Bone marrow (tissue), 2 donors: ENCODE results near the gene ETNK2.

Source experiments
- DNase-seq, 2 donors: peaks; one replicate each; lab custom pipeline; 2025; lab: John Stamatoyannopoulos, UW

The ETNK2 gene, protein sequence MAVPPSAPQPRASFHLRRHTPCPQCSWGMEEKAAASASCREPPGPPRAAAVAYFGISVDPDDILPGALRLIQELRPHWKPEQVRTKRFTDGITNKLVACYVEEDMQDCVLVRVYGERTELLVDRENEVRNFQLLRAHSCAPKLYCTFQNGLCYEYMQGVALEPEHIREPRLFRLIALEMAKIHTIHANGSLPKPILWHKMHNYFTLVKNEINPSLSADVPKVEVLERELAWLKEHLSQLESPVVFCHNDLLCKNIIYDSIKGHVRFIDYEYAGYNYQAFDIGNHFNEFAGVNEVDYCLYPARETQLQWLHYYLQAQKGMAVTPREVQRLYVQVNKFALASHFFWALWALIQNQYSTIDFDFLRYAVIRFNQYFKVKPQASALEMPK

DNA sequence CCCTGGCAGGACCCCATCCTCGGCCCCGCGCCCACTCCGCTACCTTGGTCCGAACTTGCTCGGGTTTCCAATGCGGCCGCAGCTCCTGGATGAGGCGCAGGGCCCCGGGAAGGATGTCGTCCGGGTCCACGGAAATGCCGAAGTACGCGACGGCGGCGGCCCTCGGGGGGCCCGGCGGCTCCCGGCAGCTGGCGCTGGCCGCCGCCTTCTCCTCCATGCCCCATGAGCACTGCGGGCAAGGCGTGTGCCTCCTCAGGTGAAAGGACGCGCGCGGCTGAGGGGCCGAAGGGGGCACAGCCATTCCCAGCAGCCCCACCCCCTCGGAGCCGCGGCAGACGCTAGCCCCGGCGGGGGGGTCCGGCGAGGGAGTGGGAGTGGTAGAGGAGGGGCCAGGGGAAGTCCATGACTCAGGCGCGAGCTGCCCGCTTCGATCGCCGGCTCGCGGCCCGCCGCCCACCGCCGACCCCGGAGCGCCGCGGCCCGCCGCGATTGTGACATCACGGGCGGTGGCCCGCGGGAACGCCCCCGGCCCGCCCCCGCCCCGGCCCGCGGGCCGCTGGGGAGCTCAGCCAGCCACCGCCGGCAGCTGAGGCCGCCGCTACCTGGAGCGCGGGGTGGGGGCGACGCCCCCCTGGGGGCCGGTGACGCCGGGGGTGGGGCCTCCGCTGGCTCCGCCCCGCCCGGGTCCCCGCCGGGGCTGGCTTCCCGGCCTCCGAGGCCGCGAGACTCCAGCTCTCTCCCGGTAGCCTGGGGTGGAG lies at the start of gene ETNK2:
ETNK2 (minus strand) TSS at position 493 of the 758 bp plus-strand sequence; CDS start at position 301, 192 bp downstream.
- DNase-seq, result peak in 1 of 2 donors; percentile 11

DNA sequence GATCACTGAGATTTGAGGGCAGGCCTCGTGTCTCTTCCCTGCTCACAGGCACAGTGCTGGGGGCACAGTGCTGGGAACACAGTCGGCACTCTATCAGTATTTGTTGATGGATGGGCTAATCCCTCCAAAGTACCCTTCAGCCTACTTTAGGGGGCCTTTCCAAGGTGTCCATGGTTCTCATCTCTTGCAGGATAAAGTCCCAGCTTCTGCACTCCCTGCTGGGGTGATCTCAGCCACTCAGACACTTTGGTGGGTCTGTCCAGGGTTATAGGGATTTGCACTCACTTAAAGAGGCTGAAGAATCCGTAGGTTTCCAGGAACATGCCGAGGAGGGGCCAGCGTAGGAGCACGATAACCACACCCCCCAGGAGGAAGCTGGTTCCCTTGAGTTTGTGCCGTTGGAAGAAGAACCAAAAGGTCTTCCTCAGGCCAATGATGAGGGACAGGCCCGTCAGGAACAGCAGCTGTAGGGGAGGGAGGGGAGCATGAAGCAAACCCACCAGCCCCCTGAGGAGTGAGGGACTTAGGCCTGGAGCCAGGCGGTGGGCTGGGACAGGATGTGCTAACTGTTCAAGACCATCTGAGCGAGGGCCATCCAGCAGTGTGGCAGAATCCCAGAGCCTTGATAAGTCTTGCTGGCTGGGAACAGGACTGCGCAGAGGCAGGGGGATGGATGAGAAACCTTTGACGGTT lies 49.6 kb upstream of the ETNK2 start:
- DNase-seq, result no peak

DNA sequence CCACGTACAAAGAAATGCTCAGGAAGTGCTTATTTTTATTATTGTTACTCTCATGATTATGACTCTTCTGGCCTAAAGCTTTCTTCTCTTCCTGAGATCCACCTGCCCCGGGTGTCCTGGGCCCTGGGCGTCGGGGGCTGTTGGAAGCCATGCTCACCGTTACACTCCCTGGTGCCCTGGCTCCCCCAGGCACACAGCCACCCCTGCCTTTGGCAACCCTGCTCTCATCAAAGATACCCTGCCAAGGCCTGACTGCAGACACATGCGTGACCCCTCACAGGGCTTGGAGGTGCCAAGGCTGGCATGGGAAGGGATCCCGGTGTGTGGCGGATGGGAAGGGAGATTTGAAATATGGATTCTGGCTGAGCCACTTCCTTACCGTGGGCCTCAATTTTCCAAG lies 47.7 kb upstream of the ETNK2 start:
- no peak for DNase-seq

DNA sequence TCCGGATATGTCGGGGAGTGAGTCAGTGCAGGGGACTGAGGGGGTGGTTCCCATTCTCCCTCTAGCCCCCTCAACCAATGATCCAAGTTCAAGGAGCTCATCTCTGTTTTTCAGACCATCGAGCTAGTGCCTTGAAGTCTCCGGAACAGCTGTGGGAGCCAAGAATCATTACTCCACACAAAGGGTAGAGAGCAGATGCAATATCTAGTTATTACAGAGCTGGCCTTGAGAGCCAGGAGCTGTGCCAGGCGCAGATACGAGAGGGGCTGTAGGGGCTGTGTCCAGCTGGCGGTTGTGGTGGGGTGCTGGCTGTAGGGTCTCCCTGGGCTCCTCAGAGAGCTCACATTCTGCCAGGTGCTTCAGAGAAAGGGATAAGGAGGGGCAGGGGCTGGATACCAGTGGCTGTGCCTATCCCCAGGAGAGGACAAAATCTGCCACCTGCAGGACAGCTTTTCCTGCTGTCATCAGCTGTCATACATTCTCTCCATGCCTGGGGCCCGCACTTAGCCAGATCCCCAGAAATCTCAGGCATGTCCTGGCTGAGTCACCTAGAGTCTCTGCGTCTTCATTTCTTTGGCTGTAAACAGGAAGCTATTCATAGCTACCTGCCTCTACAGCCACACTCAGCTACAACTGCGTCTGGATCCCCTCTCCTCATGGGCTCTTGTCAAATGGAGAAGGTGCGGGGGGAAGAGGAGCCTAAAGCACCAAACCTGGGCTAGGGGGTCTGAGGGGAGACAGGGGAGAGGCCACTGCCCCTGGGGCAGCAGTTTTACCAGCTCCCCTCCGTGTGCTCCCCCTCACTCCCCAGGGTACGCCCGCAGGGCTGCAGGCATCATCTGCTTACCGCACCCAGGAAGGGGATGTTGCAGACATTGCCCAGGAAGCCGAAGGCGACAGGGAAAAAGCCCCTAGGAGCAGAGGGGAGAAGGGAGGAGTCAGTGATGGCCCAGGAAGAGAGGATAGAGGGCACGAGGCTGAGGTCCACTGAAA lies 46.8 kb upstream of the ETNK2 start:
- no peak for DNase-seq

DNA sequence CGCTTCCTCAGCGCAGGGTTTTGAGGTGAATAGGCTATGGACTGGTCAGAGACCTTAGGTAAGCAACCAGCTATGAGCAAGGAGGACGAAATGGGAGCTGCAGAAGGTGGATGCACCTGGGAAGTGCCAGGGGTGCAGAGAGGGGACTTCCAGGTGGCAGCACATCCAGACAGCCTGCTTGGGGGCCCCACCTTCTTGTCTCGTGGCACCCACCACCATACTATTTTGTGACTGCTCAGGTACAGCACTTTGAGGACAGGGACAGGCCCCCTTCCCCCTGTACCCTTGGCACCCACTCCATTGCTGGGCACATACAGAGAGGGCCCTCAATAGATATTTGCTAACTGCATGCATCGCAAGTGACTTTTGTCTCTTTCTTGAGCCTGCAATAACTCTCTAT lies 45.2 kb upstream of the ETNK2 start:
- no peak for DNase-seq

DNA sequence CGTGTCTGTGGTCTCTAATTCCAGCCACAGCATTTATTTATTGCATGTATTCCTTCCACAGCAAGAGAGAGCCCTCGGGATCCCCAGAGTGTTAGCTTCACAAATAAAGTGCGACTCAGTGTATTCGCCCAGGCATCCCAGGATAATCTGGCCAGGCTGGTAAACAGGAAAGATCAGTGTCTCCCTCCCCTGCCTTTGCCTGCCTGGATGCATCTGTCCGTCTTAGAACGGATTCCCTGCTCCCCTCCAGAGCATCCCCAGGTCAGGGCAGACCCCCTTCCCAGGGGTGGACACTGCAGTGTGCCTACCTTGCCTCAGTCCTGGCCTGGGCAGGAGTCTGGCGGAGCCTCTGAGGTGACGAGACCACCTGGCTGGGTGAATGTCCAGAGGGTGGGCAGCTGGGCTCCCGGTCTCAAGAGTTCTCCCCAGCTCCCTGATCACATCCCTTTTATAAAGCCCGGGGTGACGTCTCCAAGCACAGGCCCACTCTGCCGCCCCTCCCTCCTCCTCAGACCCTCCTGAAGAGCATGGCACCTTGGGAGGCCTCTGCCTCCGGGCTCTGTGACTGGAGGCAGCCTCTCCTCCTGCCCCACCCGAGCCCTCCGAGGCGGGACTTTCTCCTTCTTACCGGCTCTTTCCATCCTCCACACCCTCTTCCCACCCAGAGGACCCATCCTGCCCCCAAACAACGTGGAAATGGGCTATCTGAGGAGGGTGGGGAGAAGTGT lies 44.4 kb upstream of the ETNK2 start, which contains the start of gene KISS1:
KISS1 (minus strand) TSS at position 424 of the 728 bp plus-strand sequence. CDS start 3,615 bp downstream, outside the sequence.
- no peak for DNase-seq

DNA sequence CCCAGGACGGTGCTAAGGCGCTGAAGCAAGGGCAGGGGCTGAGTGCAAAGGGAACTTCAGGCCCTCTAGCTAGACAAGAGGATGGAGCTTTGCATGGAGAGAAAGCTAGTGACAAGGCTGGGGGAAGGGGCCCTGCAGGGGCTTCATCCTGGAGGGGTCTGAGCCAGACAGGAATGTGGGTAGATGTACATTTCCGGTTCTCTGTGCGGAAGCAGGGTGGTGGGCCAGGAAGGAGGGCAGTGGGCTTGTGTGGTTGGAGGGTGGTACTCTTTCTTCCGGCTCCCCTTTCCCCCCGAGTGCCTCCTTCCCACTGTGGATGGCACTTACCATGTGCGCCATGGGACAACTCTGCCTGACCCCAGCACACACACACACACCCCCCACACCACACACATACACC lies 42.9 kb upstream of the ETNK2 start:
- DNase-seq, result no peak

DNA sequence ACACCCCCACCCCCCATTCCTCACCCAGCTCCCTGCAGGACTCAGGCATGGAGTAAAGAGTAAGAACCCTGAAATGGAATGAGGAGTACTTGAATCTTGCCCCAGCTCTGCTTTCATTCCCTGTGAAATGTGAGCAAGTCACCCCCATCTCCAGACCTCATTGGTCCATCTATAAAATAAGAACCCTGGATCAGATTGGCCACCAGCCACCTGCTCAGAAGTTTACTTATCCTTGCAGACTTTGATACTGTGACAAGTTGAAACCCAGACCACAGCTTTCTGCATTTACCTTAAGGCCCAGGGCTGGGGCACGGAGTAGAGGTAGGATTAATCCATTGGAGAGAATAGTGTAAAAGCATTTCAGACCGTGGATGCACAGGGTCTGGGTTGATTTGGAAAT lies 42.2 kb upstream of the ETNK2 start:
- no peak for DNase-seq

DNA sequence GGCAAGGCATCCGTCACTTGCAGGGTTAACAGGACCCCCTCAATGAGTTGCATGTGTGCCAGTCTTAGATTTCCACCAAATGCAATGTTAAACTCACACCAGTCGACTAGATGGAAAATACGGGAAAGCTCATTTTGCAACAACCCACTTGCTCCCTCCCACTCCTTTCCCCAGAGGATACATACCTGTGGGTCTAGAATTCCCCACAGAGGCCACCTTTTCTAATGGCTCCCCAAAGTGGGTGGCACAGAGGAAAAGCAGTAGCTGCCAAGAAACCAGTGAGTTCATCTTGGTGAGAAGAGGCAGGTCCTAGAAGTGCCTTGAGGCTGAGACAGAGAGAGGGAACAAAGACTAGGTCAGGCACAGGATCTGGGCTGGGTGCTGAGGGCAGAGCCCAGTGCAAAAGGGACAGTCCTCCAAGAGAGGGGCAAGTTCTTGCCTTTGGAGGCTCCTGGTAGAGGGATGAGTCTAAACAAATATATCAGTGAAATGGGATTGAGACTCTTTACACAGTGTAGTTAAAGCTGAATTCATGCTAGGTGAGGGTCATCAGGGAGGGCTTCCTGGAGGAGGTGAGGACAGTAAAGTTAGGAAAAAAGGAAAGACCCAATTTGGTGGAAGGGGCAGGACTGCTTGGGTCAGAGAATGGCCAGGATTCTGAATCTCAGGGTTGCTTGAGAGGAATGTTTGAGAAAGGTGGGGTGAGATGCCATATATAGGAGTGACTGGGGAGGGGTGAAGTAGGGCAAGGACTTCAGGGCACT lies 40.9 kb upstream of the ETNK2 start:
- DNase-seq, result no peak

DNA sequence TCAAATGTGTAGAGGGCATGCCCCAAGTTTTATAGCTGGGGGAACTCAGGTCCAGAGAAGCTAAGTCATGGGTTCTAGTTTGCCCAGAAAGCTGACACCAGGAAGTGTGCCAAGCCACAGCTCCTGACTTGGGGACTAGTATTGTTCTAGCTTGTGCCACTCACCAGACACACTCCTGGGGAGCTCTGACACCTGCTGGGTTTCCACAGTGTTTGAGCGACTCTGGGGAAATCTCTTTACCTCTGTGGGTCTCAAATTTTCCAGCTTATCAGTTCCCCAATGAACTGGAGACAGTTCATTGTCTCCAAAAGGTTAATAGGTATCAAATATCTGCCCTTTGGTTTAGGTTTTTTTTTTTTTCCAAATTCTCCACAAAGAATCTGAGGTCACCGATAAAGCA lies 40.2 kb upstream of the ETNK2 start:
- no peak for DNase-seq

DNA sequence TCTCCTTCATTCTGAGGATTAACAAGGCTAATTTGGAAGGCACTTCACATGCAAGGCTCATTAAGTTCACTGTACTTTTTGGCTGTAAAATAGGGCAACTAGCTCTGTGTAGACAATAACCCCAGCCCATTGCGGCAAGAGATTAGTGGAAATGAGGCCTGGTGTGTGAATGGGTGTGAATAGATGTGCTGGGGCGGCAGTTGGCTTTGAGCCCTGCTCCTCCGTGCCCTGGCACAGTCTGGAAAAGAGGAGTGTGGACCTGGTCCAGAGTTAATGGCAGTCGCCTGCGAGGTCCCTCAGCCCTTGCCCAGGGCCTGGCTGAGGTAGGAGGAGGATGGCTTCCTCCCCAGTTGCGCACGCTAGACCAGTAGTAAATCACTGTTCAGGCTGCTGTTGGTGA lies 39.6 kb upstream of the ETNK2 start:
- no peak for DNase-seq

DNA sequence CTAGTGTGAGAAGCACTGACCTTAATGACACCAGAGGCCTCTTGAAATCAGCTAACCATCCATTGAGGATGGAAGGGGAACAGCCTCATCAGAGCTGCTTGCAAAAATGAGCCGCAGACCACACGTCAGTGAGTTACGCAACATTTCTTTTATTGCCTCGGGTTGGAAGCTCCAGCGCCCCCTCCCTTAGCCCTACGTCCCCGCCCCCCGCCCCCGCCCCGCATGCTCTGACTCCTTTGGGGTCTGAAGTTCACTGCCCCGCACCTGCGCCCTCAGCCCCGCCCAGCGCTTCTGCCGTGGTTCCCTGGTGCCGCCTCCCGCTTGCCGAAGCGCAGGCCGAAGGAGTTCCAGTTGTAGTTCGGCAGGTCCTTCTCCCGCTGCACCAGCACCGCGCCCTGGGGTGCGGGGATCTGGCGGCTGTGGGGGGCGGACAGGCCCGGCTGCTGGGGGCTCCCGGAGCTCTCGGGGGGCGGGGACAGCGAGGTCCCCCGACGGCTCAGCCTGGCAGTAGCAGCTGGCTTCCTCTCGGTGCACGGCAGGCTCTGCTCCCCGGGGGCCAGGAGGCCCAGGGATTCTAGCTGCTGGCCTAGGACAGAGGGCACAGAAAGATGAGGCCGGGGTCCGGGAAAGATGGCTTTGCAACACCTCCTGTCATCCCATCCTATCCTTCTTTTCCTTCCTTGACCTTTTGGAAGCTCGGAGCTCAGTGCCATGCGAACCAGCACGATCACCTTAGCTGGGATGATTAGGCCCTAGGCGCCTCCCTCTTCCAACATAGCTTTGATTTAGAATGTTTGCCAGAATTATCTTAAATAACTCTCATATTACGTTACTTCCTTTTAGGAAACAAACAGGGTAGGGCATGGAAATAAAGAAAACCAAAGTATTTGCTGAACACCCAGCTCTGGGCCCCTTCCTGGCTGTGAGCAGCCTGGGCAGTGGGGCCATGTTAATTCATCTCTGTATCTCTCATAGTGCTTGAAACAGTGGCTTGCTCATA lies 38.7 kb upstream of the ETNK2 start:
- peak in 1 of 2 donors; percentile 15 for DNase-seq

DNA sequence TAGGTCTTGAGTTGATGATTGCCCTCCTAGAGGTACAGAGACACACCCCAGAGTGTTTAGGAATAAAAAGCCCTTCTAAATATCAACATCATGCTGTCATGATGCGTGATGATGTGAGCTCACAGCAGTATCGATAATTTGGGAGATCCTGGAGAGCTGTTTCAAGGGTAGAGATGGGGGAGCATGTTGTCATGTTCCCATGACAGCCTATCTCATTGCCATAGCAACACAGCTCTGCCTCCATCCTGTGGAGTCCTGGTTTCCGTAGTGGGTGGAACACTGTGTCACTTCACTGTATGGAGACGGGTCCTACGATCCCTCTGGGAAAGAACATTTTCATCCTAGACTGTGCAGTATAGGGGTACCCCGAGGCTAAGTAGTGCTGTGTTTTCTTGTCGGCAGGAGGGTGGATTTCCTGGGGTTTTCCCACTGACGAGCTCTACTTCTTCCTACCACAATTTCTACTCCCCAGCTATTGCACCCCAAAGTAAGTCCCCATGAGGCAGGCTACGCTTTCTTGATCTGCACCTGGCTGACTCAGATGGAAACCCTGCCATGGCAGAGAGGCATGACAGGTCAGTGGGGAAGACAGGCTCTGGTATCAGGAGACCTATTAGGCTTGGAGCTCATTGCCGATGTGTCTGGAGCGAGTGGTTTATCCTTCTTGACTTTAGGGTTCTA lies 37.3 kb upstream of the ETNK2 start:
- DNase-seq, result no peak

DNA sequence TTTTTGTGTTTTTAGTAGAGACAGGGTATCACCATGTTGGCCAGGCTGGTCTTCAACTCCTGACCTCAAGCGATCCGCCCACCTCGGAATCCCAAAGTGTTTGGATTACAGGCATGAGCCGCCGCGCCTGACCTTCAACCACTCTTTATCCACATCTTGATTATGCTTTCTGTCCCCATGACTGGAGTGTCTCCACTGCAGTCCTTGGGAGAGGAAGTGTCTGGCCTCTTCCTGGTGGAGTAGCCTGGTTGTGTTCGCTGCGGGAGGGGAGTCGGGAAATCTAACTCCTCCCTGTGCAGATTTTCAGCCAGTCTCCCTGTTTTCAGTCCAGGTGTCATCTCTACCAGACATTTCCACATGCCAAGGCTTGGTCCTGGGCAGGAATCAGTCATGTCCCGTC lies 34.8 kb upstream of the ETNK2 start:
- no peak for DNase-seq

DNA sequence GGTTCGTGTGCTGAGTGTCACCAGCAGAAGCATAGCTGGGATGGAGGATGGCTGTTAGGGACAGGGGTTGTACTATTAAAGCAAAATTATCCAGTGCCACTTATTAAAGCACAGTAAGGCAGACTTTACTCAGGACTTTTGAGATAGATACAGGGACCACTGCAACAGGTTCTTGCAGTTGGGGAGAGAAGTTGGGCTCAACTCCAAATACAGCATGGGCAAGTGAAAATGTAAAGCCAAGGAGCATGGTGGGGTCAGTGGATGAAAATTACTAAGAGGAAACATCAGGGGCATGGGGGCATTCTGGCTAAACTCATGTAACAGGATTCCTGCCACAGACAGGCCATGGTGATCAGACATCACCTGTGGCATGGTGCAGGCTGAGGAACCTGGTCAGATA lies 29.3 kb upstream of the ETNK2 start:
- no peak for DNase-seq

DNA sequence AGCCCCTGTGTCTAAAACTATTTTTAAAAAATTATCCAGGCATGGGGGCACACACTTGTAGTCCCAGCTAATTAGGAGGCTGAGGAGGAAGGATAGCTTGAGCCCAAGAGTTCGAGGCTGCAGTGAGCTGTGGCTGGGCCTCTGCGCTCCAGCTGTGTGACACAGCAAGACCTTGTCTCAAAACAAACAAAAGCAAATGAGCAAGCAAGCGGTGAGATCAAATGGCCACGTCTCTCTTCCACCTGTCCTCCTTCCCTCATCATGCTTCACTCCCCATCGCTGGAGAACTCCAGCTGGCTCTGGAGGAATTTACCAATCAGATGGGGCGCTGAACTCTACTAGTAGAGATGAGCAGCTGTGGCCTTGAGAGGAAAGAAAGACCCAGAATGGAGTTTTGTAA lies 28.3 kb upstream of the ETNK2 start:
- no peak for DNase-seq

DNA sequence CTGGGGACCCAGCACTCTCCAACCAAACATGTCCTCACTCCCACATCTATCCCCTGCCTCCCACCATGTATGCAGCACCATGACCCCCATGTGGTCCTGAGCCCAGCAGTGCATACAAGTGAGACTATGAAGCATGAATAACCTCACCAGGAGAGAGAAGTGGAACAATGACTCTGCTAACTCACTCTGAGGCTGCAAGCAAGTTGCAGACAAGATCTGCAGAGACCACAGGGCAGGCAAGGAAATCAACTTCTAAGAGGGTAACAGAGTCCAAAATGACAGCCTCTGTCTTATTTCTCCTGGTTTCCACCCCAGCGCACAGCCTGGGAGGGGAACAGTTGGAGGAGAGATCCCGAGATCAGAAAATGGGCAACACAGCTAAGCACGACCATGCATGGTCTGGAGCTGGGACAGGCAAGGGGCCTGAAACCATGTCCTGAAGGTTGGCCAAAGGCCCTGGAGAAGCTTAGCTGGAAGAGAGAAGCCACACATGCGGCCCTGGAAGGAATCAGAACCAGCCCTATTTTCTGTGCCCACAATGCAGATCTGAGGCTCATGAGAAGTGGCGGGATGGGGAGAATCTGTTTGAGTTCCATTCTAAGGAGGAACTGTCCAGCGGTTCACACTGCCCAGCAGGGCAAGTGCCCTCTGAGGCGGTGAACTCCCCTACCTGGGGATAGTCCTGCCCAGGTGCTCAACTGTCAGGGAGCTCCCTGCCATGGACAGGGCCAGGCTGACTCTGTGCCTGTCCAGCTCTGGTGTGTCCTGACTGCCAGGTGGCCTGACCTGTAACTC lies 26.8 kb upstream of the ETNK2 start:
- DNase-seq, result no peak
